ENCODE data around the gene CWF19L2.
"Not testable (repeated sequence)": the region's sequence is repeated elsewhere in the genome, so short reads cannot be mapped to it uniquely, and the experiment has no call there.

DNA sequence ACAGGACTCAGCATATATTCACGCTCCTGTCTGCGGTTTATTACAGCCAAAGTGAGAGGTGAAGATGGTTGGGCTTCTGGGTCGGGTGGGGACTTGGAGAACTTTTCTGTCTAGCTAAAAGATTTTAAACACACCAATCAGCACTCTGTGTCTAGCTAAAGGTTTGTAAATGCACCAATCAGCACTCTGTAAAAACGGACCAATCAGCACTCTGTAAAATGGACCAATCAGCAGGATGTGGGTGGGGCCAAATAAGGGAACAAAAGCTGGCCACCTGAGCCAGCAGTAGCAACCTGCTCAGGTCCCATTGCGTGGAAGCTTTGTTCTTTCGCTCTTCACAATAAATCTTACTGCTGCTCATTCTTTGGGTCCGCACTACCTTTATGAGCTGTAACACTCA, 39.7 kb upstream of the CWF19L2 start:
- TF ChIP-seq, protein P1, sequence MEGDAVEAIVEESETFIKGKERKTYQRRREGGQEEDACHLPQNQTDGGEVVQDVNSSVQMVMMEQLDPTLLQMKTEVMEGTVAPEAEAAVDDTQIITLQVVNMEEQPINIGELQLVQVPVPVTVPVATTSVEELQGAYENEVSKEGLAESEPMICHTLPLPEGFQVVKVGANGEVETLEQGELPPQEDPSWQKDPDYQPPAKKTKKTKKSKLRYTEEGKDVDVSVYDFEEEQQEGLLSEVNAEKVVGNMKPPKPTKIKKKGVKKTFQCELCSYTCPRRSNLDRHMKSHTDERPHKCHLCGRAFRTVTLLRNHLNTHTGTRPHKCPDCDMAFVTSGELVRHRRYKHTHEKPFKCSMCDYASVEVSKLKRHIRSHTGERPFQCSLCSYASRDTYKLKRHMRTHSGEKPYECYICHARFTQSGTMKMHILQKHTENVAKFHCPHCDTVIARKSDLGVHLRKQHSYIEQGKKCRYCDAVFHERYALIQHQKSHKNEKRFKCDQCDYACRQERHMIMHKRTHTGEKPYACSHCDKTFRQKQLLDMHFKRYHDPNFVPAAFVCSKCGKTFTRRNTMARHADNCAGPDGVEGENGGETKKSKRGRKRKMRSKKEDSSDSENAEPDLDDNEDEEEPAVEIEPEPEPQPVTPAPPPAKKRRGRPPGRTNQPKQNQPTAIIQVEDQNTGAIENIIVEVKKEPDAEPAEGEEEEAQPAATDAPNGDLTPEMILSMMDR (IDR thresholded peaks at IDR 0.05): not testable (repeated sequence)
- TF ChIP-seq POLR2A (IDR thresholded peaks at IDR 0.05): not testable (repeated sequence)
